ENCODE measurements around the gene C12orf54.

GRCh38 chr12:48454667-48455066 is 27.6 kb upstream of the C12orf54 start:
- no peak for TF ChIP-seq EZH2 (IDR thresholded peaks at IDR 0.05)
- TF ChIP-seq CTCF (IDR thresholded peaks at IDR 0.05) = peak; percentile 67
